Ovary (tissue), 9 donors: Measurements from ENCODE around the gene UNC5C. TPM values are rescaled to one million over a fixed set of nuclear protein-coding genes. Genes with fewer than 3 reads are reported as not detected.

Source experiments
- DNase-seq, 5 donors: peaks; one replicate each; pipeline ENCODE4 v3.0.0-alpha.2; 2019 to 2020
- H3K27ac ChIP-seq, 2 donors: fragments of 200-600 bp; one replicate each; pipeline versions ENCODE4 v1.5.1 to v1.8.0; 2019 to 2022
- H3K27me3 ChIP-seq: fragments of 200-600 bp; one replicate; pipeline ENCODE4 v1.8.0; 2022
- H3K36me3 ChIP-seq: fragments of 200-600 bp; sonication (generic); one replicate; pipeline ENCODE4 v1.5.1; 2019
- H3K4me1 ChIP-seq: one replicate; pipeline ENCODE4 v1.8.1; 2013; ENCODE audit warnings: mild to moderate bottlenecking, moderate library complexity; ENCODE audit not compliant: insufficient read depth
- H3K4me3 ChIP-seq: fragments of 200-600 bp; sonication (generic); one replicate; pipeline ENCODE4 v1.5.1; 2017
- H3K9me3 ChIP-seq, 2 donors: fragments of 200-600 bp in 1 of 2; sonication (generic) in 1 of 2; one replicate each; pipeline versions ENCODE4 v1.5.1 to v1.8.1; 2013 to 2019; ENCODE audit warnings: mild to moderate bottlenecking in 1 of 2, moderate library complexity in 1 of 2
- EP300 ChIP-seq: sonication (generic); formaldehyde crosslinking; IDR thresholded peaks from one replicate; pipeline ENCODE4 v1.6.1; 2017; ENCODE audit warnings: antibody characterized with exemption
- POLR2A ChIP-seq: fragments of 450-650 bp; IDR thresholded peaks from one replicate; pipeline ENCODE4 v1.6.1; 2017; ENCODE audit warnings: antibody characterized with exemption, mild to moderate bottlenecking, moderate library complexity
- WGBS, 3 donors: extraction: QIAGEN DNeasy Blood & Tissue Kit in 1 of 3; methylation state at CpG; one replicate each; pipeline versions ENCODE4 v1.1.5 to v1.1.7; 2013 to 2017; 5-methylcytosine and 5-hydroxymethylcytosine counted together
- intact Hi-C, 4 donors: fragments of 100-400 bp; cut with DNase I; formaldehyde crosslinking; loops; one replicate each; pipeline versions ENCODE4 v1.11.0 to v1.15.1; 2022 to 2023
- polyA plus RNA-seq, 2 donors: library from polyadenylated mRNA; stranded (reverse); fragments of 200-250 nt in 1 of 2; fragments of 350-450 nt in 1 of 2; fragmentation: Illumina TruSeq in 1 of 2; extraction: RNeasy Lipid Tissue Mini Kit (QIAGEN cat#74804) in 1 of 2; gene quantifications; one replicate each; pipeline ENCODE4 v1.2.3, GENCODE V29; 2013 to 2014
- total RNA-seq, 7 donors: library from RNA; depleted of rRNA in 2 of 7; stranded (reverse); fragments of >200 nt in 2 of 7; fragmentation: NEBNext Ultra II Directional in 3 of 7; extraction: Animal tissue kit (Norgen Biotek cat#: 25700) in 3 of 7; gene quantifications; one replicate each; pipeline versions ENCODE4 v1.1.0 to v1.2.4, GENCODE V29; 2016 to 2023
- TF ChIP-seq, protein P1 (sequence below), 3 donors: fragments of 450-650 bp in 2 of 3; fragments of 200-600 bp in 1 of 3; IDR thresholded peaks; one replicate each; pipeline versions ENCODE4 v1.5.1 to v1.8.0; 2016 to 2022; ENCODE audit warnings: antibody characterized with exemption in 3 of 3, mild to moderate bottlenecking in 1 of 3
- donor health status: DM: no; HTN: no; CAD: no; lungs with moderate emphysema.
- donor health status: DM: no; HTN: no; CAD: no.
- donor health status: Bipolar disorder and iron deficiency.
- donor health status: DM: yes; HTN: yes; CAD: no.
- donor health status: DM: no; HTN: no; CAD: no.
- donor health status: DM: yes; HTN: yes; CAD: no.

UNC5C gene
- total and polyA plus RNA-seq, 9 donors, result 1.8 to 9.4 (median 3.9) TPM

DNA sequence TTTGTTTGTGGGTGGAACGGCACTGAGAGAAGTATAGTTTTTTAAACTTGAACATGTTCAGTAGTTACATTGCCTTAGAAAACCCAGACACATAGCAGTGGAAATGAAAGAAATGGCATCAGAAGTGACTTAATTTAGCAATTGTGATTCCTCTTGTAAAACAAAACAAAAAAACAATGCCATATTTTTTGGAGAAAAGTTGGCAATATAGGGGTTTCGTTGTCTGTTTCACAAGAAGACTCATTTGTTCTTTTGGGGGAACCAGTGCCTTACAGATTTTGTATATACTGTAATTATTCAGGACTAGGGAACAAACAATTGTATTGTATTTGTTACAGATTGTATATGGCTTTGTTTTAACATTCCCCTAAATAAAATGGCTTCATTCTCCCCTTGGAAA, 390.7 kb downstream of the UNC5C start:
- Histone ChIP-seq H3K36me3 (no peaks in the 10 kb centered on the region), H3K27ac (no peak overlapping the region), H3K4me3 (no peak overlapping the region), H3K9me3 (no peaks in the 10 kb centered on the region), H3K27me3 (no peaks in the 10 kb centered on the region), H3K4me1 (no peaks in the 10 kb centered on the region)
- WGBS, 3 donors, result 93 to 96% (median 95%) methylated on average over 2 of the region's 2 CpGs
- no peak for DNase-seq
- intact Hi-C loops, result no loop called here
- no peak for TF ChIP-seq POLR2A
- TF ChIP-seq, protein P1, sequence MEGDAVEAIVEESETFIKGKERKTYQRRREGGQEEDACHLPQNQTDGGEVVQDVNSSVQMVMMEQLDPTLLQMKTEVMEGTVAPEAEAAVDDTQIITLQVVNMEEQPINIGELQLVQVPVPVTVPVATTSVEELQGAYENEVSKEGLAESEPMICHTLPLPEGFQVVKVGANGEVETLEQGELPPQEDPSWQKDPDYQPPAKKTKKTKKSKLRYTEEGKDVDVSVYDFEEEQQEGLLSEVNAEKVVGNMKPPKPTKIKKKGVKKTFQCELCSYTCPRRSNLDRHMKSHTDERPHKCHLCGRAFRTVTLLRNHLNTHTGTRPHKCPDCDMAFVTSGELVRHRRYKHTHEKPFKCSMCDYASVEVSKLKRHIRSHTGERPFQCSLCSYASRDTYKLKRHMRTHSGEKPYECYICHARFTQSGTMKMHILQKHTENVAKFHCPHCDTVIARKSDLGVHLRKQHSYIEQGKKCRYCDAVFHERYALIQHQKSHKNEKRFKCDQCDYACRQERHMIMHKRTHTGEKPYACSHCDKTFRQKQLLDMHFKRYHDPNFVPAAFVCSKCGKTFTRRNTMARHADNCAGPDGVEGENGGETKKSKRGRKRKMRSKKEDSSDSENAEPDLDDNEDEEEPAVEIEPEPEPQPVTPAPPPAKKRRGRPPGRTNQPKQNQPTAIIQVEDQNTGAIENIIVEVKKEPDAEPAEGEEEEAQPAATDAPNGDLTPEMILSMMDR (IDR thresholded peaks at IDR 0.05), result no peak
- TF ChIP-seq EP300, result no peak

DNA sequence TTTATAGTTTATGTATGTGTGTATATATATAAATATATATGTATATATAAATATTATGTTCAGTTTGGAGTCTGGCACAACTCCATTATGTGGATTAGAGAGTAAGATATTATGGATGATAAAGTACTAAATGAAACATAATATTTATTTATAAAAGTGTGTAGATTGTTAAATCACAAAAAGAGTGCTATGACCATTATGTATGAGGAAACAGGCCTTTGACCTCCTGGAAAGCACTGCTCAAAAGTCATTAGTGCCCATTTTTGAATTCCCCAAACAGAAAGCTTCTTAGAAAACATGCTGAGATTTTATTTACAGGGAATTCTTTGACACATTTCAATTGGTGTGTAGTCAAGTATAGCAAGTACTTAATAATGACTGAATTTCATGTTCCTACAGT, 391.2 kb downstream of the UNC5C start:
- Histone ChIP-seq H3K4me3 (no peak overlapping the region), H3K27me3 (no peaks in the 10 kb centered on the region), H3K9me3 (no peaks in the 10 kb centered on the region), H3K4me1 (no peaks in the 10 kb centered on the region), H3K36me3 (no peaks in the 10 kb centered on the region), H3K27ac (no peak overlapping the region)
- no peak for DNase-seq
- TF ChIP-seq POLR2A (no peak), EP300 (no peak)
- TF ChIP-seq, protein P1 (IDR thresholded peaks at IDR 0.05), result no peak
- intact Hi-C loops, result no loop called here

DNA sequence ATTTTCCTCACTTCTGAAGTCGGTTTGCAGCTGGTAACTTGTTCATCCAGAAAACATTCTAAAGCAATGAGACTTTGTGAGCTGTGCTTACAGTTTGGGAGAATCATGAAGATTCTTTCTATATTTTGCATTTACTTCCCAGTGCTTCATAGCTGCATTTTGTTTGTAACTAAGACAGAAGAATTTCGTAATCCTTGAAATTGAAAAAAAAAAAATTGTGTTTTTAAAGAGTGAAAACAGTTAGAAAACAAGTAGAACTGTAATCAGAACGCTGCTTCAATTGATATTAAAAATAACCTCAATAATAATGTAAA, 392.4 kb downstream of the UNC5C start:
- DNase-seq, result no peak
- Histone ChIP-seq H3K4me1 (no peaks in the 10 kb centered on the region), H3K27me3 (no peaks in the 10 kb centered on the region), H3K36me3 (no peaks in the 10 kb centered on the region), H3K4me3 (no peak overlapping the region), H3K27ac (no peak overlapping the region), H3K9me3 (no peaks in the 10 kb centered on the region)
- intact Hi-C loops, result no loop called here
- no peak for TF ChIP-seq POLR2A
- TF ChIP-seq, protein P1 (IDR thresholded peaks at IDR 0.05), result peak in 1 of 3 donors; percentile 2
- 24 to 38% (median 30%) methylated on average over 3 of the region's 3 CpGs for WGBS, 3 donors

DNA sequence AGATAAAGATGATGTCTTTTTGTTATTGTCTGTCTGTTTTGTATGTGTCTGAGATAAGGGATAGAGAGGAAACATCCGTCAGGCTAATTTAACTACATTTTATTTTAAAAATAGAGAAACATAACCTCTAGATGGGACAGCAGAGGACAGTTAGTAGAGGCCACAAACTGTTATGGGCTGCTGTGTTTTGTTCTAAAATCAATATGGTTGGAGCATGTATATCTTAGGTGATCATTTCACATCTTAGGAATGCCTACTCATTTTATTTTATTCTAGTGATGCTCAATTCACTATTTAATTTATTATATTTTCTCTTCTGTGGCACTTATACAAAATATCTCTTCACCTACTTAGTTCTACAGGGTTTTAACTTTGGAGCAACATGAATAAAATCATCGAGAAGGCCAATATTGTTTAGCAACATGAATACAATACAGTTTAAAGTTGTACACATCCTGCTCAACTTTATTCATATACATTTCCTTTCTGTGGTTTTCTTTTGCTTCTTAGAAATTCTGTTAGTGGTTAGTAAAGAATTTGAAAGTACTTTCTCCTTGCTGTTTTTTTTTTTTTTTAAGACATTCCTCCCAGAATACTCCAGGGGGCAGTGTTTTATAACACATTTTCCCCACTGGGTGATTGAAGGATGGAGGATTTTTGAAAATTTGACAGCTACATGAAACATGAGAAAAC, 392.9 kb downstream of the UNC5C start:
- Histone ChIP-seq H3K27me3 (no peaks in the 10 kb centered on the region), H3K4me3 (no peak overlapping the region), H3K9me3 (no peaks in the 10 kb centered on the region), H3K27ac (no peak overlapping the region), H3K36me3 (no peaks in the 10 kb centered on the region), H3K4me1 (no peaks in the 10 kb centered on the region)
- WGBS, 3 donors, result 54 to 80% (median 56%) methylated on average over 2 of the region's 2 CpGs
- intact Hi-C loops, result no loop called here
- TF ChIP-seq, protein P1 (IDR thresholded peaks at IDR 0.05), result peak in 2 of 3 donors; percentile 9 to 41
- TF ChIP-seq POLR2A, result no peak
- no peak for DNase-seq

DNA sequence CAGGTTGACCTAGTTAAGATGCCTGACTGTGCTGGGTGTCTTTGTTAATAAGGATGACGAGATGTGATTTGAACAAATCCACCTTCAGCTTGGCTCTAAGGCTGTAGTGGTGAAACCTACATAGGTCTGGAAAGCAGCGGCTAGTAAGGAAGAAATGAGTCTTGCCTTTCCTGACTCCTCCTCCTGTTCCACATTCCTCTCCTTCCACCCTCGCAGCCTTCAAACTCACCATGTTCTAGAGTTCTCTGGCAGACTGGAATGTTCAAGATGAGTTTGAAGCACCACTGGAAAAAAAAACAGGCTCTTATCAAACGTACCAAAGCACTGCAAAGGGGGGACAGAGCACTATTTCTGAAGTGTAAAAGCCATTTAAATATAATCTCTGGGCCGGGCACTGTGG, 395.6 kb downstream of the UNC5C start:
- intact Hi-C loops, result no loop called here
- Histone ChIP-seq H3K36me3 (no peaks in the 10 kb centered on the region), H3K27me3 (no peaks in the 10 kb centered on the region), H3K4me1 (no peaks in the 10 kb centered on the region), H3K27ac (no peak overlapping the region), H3K9me3 (no peaks in the 10 kb centered on the region), H3K4me3 (no peak overlapping the region)
- WGBS, 3 donors, result 76 to 80% (median 80%) methylated on average over 5 of the region's 5 CpGs
- DNase-seq, result no peak
- TF ChIP-seq EP300, result no peak
- TF ChIP-seq, protein P1 (IDR thresholded peaks at IDR 0.05), result no peak
- no peak for TF ChIP-seq POLR2A
